CD4-positive, alpha-beta T cell treated with Interleukin-17A for 4 hours (primary cell): ENCODE measurements around the gene LYVE1.

ENCODE experiments used
- DNase-seq: peaks from one replicate; pipeline ENCODE4 v3.0.0-alpha.2; 2020; ENCODE audit warnings: mixed read lengths

LYVE1 gene

GRCh38 chr11:10591741-10592140 lies 23.3 kb upstream of the LYVE1 start:
- no peak for DNase-seq

GRCh38 chr11:10590218-10590915 lies 21.9 kb upstream of the LYVE1 start:
- no peak for DNase-seq

- DNase-seq = no peak
Measured at GRCh38 chr11:10588904-10589303, 20.4 kb upstream of the LYVE1 start.

GRCh38 chr11:10587995-10588394 lies 19.5 kb upstream of the LYVE1 start:
- no peak for DNase-seq

GRCh38 chr11:10587388-10587787 lies 18.9 kb upstream of the LYVE1 start:
- DNase-seq = no peak

- DNase-seq = no peak
Measured at GRCh38 chr11:10584071-10584501, 15.6 kb upstream of the LYVE1 start.

GRCh38 chr11:10581481-10582019 lies 13.1 kb upstream of the LYVE1 start:
- no peak for DNase-seq

- DNase-seq = no peak
Measured at GRCh38 chr11:10580623-10581022, 12.2 kb upstream of the LYVE1 start.

- DNase-seq = no peak
Measured at GRCh38 chr11:10579700-10580099, 11.2 kb upstream of the LYVE1 start.

- no peak for DNase-seq
Measured at GRCh38 chr11:10576035-10576398, 7.6 kb upstream of the LYVE1 start.

GRCh38 chr11:10575346-10576034 lies 7.0 kb upstream of the LYVE1 start:
- no peak for DNase-seq

- DNase-seq = no peak
Measured at GRCh38 chr11:10573556-10573955, 5.1 kb upstream of the LYVE1 start.

- DNase-seq = no peak
Measured at GRCh38 chr11:10573028-10573427, 4.6 kb upstream of the LYVE1 start.

- DNase-seq = no peak
Measured at GRCh38 chr11:10572533-10572932, 4.1 kb upstream of the LYVE1 start.

GRCh38 chr11:10567446-10567845 lies 1.0 kb downstream of the LYVE1 start:
- DNase-seq = no peak

GRCh38 chr11:10566257-10566957 lies 2.1 kb downstream of the LYVE1 start:
- DNase-seq = no peak

- DNase-seq = no peak
Measured at GRCh38 chr11:10565493-10565892, 3.0 kb downstream of the LYVE1 start.

- no peak for DNase-seq
Measured at GRCh38 chr11:10564696-10565318, 3.7 kb downstream of the LYVE1 start.

- no peak for DNase-seq
Measured at GRCh38 chr11:10564030-10564429, 4.4 kb downstream of the LYVE1 start.

- DNase-seq = no peak
Measured at GRCh38 chr11:10561947-10562346, 6.5 kb downstream of the LYVE1 start.

GRCh38 chr11:10561043-10561818 lies 7.2 kb downstream of the LYVE1 start:
- DNase-seq = no peak

GRCh38 chr11:10558288-10558687 lies 10.2 kb downstream of the LYVE1 start:
- DNase-seq = no peak
